Measurements from ENCODE around the gene KIAA1958. TPM values are rescaled to one million over a fixed set of nuclear protein-coding genes. Genes with fewer than 3 reads are reported as not detected.

The KIAA1958 gene
- total and polyA plus RNA-seq, 2 experiments from 2014 or later, result 9.4 to 41.7 TPM

DNA sequence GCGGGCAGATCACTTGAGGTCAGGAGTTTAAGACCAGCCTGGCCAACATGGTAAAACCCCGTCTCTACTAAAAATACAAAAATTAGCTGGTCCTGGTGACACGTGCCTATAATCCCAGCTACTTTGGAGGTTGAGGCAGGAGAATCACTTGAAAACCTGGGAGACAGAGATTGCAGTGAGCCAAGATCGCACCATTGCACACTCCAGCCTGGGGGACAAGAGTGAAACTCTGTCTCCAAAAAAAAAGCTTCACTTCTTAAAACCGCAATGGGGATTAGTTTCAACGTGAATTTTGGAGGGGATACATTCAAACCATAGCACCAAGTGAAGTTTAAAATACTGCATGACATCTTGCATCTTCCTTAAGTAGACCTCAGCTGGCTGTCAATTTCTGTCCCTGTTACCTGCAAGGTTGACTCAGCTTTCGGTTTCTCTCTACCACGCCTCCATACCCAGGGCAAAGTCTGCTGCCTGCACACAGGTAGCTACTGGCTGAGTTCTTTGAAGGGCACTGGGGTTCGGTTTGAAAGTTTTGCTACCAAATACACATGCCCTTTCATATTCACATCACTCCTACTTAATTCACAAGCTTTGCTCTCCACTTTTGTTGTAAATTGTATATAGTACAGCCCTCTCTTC, 69.3 kb downstream of the KIAA1958 start:
- Histone ChIP-seq H3K4me3 (no peak overlapping the region), H3K79me2 (replicated peaks; ENCODE audit: insufficient read depth) (peaks cover 94% of the 10 kb centered on the region), H3K4me2 (no peak overlapping the region), H3K36me3 (ENCODE audit: insufficient read depth) (no peaks in the 10 kb centered on the region), H3K4me1 (ENCODE audit: insufficient read depth) (peaks cover 32% of the 10 kb centered on the region), H3K27me3 (ENCODE audit: insufficient read depth) (no peaks in the 10 kb centered on the region), H3K9me2 (ENCODE audit: insufficient read depth) (no peaks in the 10 kb centered on the region), H3F3A (replicated peaks; ENCODE audit: low read depth) (no peaks in the 10 kb centered on the region; the same call in 1 of the 2 replicates), H4K20me1 (replicated peaks; ENCODE audit: insufficient read depth) (peaks cover 25% of the 10 kb centered on the region), H3K27ac (ENCODE audit: low read depth) (0 out of 2 replicates have a peak overlapping the region, but pooled peaks have one; percentile 68), H2AFZ (no peak overlapping the region)
- ATAC-seq (no peak), DNase-seq (ENCODE audit: low spot score) (no peak)
- H3K4me1 Mint-ChIP-seq, result peaks cover 32% of the 10 kb centered on the region
- TF ChIP-seq CREB1 (CRISPR knock-in tag; IDR thresholded peaks at IDR 0.05; ENCODE audit: low read depth), result no peak
- TF ChIP-seq, protein P1, sequence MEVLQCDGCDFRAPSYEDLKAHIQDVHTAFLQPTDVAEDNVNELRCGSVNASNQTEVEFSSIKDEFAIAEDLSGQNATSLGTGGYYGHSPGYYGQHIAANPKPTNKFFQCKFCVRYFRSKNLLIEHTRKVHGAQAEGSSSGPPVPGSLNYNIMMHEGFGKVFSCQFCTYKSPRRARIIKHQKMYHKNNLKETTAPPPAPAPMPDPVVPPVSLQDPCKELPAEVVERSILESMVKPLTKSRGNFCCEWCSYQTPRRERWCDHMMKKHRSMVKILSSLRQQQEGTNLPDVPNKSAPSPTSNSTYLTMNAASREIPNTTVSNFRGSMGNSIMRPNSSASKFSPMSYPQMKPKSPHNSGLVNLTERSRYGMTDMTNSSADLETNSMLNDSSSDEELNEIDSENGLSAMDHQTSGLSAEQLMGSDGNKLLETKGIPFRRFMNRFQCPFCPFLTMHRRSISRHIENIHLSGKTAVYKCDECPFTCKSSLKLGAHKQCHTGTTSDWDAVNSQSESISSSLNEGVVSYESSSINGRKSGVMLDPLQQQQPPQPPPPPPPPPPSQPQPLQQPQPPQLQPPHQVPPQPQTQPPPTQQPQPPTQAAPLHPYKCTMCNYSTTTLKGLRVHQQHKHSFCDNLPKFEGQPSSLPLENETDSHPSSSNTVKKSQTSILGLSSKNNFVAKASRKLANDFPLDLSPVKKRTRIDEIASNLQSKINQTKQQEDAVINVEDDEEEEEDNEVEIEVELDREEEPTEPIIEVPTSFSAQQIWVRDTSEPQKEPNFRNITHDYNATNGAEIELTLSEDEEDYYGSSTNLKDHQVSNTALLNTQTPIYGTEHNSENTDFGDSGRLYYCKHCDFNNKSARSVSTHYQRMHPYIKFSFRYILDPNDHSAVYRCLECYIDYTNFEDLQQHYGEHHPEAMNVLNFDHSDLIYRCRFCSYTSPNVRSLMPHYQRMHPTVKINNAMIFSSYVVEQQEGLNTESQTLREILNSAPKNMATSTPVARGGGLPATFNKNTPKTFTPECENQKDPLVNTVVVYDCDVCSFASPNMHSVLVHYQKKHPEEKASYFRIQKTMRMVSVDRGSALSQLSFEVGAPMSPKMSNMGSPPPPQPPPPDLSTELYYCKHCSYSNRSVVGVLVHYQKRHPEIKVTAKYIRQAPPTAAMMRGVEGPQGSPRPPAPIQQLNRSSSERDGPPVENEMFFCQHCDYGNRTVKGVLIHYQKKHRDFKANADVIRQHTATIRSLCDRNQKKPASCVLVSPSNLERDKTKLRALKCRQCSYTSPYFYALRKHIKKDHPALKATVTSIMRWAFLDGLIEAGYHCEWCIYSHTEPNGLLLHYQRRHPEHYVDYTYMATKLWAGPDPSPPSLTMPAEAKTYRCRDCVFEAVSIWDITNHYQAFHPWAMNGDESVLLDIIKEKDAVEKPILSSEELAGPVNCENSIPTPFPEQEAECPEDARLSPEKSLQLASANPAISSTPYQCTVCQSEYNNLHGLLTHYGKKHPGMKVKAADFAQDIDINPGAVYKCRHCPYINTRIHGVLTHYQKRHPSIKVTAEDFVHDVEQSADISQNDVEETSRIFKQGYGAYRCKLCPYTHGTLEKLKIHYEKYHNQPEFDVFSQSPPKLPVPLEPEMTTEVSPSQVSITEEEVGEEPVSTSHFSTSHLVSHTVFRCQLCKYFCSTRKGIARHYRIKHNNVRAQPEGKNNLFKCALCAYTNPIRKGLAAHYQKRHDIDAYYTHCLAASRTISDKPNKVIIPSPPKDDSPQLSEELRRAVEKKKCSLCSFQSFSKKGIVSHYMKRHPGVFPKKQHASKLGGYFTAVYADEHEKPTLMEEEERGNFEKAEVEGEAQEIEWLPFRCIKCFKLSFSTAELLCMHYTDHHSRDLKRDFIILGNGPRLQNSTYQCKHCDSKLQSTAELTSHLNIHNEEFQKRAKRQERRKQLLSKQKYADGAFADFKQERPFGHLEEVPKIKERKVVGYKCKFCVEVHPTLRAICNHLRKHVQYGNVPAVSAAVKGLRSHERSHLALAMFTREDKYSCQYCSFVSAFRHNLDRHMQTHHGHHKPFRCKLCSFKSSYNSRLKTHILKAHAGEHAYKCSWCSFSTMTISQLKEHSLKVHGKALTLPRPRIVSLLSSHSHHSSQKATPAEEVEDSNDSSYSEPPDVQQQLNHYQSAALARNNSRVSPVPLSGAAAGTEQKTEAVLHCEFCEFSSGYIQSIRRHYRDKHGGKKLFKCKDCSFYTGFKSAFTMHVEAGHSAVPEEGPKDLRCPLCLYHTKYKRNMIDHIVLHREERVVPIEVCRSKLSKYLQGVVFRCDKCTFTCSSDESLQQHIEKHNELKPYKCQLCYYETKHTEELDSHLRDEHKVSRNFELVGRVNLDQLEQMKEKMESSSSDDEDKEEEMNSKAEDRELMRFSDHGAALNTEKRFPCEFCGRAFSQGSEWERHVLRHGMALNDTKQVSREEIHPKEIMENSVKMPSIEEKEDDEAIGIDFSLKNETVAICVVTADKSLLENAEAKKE (CRISPR knock-in tag; IDR thresholded peaks at IDR 0.05), result no peak
- TF ChIP-seq ZNF114 (CRISPR knock-in tag; IDR thresholded peaks at IDR 0.05), result no peak
- TF ChIP-seq, protein P2, sequence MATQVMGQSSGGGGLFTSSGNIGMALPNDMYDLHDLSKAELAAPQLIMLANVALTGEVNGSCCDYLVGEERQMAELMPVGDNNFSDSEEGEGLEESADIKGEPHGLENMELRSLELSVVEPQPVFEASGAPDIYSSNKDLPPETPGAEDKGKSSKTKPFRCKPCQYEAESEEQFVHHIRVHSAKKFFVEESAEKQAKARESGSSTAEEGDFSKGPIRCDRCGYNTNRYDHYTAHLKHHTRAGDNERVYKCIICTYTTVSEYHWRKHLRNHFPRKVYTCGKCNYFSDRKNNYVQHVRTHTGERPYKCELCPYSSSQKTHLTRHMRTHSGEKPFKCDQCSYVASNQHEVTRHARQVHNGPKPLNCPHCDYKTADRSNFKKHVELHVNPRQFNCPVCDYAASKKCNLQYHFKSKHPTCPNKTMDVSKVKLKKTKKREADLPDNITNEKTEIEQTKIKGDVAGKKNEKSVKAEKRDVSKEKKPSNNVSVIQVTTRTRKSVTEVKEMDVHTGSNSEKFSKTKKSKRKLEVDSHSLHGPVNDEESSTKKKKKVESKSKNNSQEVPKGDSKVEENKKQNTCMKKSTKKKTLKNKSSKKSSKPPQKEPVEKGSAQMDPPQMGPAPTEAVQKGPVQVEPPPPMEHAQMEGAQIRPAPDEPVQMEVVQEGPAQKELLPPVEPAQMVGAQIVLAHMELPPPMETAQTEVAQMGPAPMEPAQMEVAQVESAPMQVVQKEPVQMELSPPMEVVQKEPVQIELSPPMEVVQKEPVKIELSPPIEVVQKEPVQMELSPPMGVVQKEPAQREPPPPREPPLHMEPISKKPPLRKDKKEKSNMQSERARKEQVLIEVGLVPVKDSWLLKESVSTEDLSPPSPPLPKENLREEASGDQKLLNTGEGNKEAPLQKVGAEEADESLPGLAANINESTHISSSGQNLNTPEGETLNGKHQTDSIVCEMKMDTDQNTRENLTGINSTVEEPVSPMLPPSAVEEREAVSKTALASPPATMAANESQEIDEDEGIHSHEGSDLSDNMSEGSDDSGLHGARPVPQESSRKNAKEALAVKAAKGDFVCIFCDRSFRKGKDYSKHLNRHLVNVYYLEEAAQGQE (IDR thresholded peaks at IDR 0.05; ENCODE audit: unreplicated experiment), result no peak
- TF ChIP-seq ZNF331 (CRISPR knock-in tag; IDR thresholded peaks at IDR 0.05; ENCODE audit: low read depth), result no peak
- TF ChIP-seq JUNB (IDR thresholded peaks at IDR 0.05; ENCODE audit: unreplicated experiment), result no peak
- TF ChIP-seq EZH2 (IDR thresholded peaks at IDR 0.05; ENCODE audit: low read depth, unreplicated experiment), result no peak
- no peak for TF ChIP-seq POLR2AphosphoS5 (IDR thresholded peaks at IDR 0.05; ENCODE audit: low read depth)
- TF ChIP-seq, protein P3, sequence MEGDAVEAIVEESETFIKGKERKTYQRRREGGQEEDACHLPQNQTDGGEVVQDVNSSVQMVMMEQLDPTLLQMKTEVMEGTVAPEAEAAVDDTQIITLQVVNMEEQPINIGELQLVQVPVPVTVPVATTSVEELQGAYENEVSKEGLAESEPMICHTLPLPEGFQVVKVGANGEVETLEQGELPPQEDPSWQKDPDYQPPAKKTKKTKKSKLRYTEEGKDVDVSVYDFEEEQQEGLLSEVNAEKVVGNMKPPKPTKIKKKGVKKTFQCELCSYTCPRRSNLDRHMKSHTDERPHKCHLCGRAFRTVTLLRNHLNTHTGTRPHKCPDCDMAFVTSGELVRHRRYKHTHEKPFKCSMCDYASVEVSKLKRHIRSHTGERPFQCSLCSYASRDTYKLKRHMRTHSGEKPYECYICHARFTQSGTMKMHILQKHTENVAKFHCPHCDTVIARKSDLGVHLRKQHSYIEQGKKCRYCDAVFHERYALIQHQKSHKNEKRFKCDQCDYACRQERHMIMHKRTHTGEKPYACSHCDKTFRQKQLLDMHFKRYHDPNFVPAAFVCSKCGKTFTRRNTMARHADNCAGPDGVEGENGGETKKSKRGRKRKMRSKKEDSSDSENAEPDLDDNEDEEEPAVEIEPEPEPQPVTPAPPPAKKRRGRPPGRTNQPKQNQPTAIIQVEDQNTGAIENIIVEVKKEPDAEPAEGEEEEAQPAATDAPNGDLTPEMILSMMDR (conservative IDR thresholded peaks at IDR 0.05; ENCODE audit: low read depth in 2 of 2), result no peak
- no peak for TF ChIP-seq NANOG (IDR thresholded peaks at IDR 0.05; ENCODE audit: borderline replicate concordance)
- TF ChIP-seq, protein P4, sequence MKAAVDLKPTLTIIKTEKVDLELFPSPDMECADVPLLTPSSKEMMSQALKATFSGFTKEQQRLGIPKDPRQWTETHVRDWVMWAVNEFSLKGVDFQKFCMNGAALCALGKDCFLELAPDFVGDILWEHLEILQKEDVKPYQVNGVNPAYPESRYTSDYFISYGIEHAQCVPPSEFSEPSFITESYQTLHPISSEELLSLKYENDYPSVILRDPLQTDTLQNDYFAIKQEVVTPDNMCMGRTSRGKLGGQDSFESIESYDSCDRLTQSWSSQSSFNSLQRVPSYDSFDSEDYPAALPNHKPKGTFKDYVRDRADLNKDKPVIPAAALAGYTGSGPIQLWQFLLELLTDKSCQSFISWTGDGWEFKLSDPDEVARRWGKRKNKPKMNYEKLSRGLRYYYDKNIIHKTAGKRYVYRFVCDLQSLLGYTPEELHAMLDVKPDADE (IDR thresholded peaks at IDR 0.05), result no peak
- no peak for TF ChIP-seq EZH2phosphoT487 (IDR thresholded peaks at IDR 0.05; ENCODE audit: unreplicated experiment)
- no peak for TF ChIP-seq STAT1 (IDR thresholded peaks at IDR 0.05; ENCODE audit: unreplicated experiment)
- H3K9me3 Mint-ChIP-seq, result no peaks in the 10 kb centered on the region
- no peaks in the 10 kb centered on the region for H3K36me3 Mint-ChIP-seq (ENCODE audit: low read depth)
- H3K27ac Mint-ChIP-seq, result no peak overlapping the region
- H3K4me3 Mint-ChIP-seq, result no peak overlapping the region
- no peaks in the 10 kb centered on the region for H3K27me3 Mint-ChIP-seq (ENCODE audit: insufficient read depth, low read depth, poor library complexity)
